Measurements from ENCODE around the gene NOTCH2. TPM values are rescaled to one million over a fixed set of nuclear protein-coding genes. Genes with fewer than 3 reads are reported as not detected.

The NOTCH2 gene
- total and polyA plus RNA-seq, 12 donors, result 5.4 to 138 (median 71.5) TPM

- no peak for DNase-seq
- Histone ChIP-seq H3K4me1 (replicated peaks in 1 of 2) (no peaks in the 10 kb centered on the region), H3K27me3 (peaks cover 5% of the 10 kb centered on the region), H3K36me3 (replicated peaks in 1 of 2) (no peaks in the 10 kb centered on the region), H3K9me3 (replicated peaks in 1 of 3) (no peaks in the 10 kb centered on the region), H3K4me3 (no peak overlapping the region), H3K27ac (no peak overlapping the region)
- TF ChIP-seq, protein P1, sequence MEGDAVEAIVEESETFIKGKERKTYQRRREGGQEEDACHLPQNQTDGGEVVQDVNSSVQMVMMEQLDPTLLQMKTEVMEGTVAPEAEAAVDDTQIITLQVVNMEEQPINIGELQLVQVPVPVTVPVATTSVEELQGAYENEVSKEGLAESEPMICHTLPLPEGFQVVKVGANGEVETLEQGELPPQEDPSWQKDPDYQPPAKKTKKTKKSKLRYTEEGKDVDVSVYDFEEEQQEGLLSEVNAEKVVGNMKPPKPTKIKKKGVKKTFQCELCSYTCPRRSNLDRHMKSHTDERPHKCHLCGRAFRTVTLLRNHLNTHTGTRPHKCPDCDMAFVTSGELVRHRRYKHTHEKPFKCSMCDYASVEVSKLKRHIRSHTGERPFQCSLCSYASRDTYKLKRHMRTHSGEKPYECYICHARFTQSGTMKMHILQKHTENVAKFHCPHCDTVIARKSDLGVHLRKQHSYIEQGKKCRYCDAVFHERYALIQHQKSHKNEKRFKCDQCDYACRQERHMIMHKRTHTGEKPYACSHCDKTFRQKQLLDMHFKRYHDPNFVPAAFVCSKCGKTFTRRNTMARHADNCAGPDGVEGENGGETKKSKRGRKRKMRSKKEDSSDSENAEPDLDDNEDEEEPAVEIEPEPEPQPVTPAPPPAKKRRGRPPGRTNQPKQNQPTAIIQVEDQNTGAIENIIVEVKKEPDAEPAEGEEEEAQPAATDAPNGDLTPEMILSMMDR (IDR thresholded peaks at IDR 0.05), result no peak
- no peak for TF ChIP-seq POLR2A (IDR thresholded peaks at IDR 0.05)
- intact Hi-C loops (cut with DNase I), result no loop called here
- WGBS, 4 donors, result 69 to 88% (median 78%) methylated on average over 1 of the region's 1 CpG
These were observed 178.1 kb downstream of the NOTCH2 start for GRCh38 chr1:119891386-119891785.

DNA sequence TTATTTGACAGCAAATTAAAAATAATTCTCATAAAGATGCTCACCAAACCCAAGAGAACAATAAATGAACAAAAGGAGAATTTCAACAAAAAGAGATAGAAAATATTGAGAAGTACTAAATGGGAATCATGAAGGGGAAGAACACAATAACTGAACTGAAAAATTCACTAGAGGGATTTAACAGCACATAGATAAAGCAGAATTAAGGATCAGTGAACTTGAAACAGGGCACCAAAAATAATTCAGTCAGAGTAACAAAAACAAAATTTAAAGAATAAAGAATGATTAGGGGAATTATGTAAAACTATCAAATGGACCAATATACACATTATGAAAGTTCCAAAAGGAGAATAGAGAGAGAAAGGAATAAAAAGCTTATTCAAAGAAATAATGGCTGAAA is 181.0 kb downstream of the NOTCH2 start:
- Histone ChIP-seq H3K4me1 (replicated peaks in 1 of 2) (no peaks in the 10 kb centered on the region), H3K9me3 (replicated peaks in 1 of 3) (no peaks in the 10 kb centered on the region), H3K27ac (no peak overlapping the region), H3K27me3 (peaks cover 7% of the 10 kb centered on the region), H3K4me3 (no peak overlapping the region), H3K36me3 (replicated peaks in 1 of 2) (no peaks in the 10 kb centered on the region)
- intact Hi-C loops (cut with DNase I), result no loop called here
- TF ChIP-seq, protein P1 (IDR thresholded peaks at IDR 0.05), result no peak
- no peak for TF ChIP-seq POLR2A (IDR thresholded peaks at IDR 0.05)
- no peak for DNase-seq

- DNase-seq, result no peak
- Histone ChIP-seq H3K27ac (no peak overlapping the region), H3K27me3 (peaks cover 7% of the 10 kb centered on the region), H3K4me3 (no peak overlapping the region), H3K4me1 (replicated peaks in 1 of 2) (no peaks in the 10 kb centered on the region), H3K9me3 (replicated peaks in 1 of 3) (no peaks in the 10 kb centered on the region), H3K36me3 (replicated peaks in 1 of 2) (no peaks in the 10 kb centered on the region)
- no peak for TF ChIP-seq POLR2A (IDR thresholded peaks at IDR 0.05)
- TF ChIP-seq, protein P1 (IDR thresholded peaks at IDR 0.05), result no peak
- intact Hi-C loops (cut with DNase I), result no loop called here
These were observed 182.0 kb downstream of the NOTCH2 start for GRCh38 chr1:119887427-119887826.

DNA sequence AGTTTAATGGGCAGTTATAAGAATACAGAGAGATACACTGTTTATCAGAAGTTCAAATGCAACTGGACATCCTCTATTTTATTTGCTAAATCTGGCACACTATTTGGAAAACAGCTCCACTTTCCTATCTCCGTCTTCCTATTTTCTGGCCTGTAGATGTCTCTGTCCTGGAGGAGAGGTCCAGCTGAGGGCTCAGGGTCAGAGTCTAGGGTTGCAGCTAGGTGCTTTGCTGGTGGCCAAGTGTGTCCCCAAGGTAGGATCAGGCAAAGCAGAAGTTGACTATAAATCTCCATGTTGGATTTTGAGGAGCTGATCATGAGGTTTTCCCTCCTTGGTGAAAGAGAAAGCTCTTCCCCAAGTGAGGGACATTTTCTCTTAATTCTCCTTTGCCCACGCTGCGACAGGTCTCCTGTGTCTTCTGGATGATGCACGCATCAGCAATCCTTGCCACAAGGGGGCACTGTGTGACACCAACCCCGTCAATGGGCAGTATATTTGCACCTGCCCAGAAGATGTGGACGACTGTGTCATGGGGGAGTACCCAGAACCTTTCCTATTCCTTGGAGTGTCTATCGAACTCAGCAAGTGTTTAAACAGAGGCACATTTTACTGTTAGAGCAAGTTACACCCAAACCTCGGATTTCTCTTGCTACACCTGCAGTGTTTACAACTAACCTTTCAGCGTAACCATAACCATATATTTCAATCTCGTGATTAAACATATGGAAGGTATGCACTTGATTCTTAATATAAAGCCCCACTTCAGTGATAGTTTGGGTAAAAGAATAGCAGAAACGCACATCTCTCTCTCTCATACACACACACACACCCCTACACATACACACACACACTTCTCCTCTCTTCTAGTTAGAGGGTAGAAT is 183.3 kb downstream of the NOTCH2 start:
- peak; percentile 33 to 75 (median 52) for DNase-seq
- WGBS, 4 donors, result 51 to 54% (median 53%) methylated on average over 11 of the region's 11 CpGs
- no peaks in the 10 kb centered on the region for H3K9me3 ChIP-seq (replicated peaks in 1 of 3)
- H3K27ac ChIP-seq, result no peak overlapping the region
- H3K4me3 ChIP-seq, result no peak overlapping the region
- H3K4me1 ChIP-seq (replicated peaks in 1 of 2), result no peaks in the 10 kb centered on the region
- intact Hi-C loops (cut with DNase I), result no loop called here
- no peak for TF ChIP-seq POLR2A (IDR thresholded peaks at IDR 0.05)
- TF ChIP-seq, protein P1 (IDR thresholded peaks at IDR 0.05), result peak; percentile 35 to 66 (median 58)
- H3K27me3 ChIP-seq, result peaks cover 7% of the 10 kb centered on the region
- H3K36me3 ChIP-seq (replicated peaks in 1 of 2), result no peaks in the 10 kb centered on the region

All from adrenal gland (tissue), 12 donors.